KBM-7 (cell line): ENCODE data around the gene ENAH.
"Not testable (repeated sequence)": the region's sequence is repeated elsewhere in the genome, so short reads cannot be mapped to it uniquely, and the experiment has no call there.

Experiments
- DNase-seq: peaks from one replicate; pipeline ENCODE4 v3.0.0-alpha.2; 2015
- in situ Hi-C: fragments of 300-500 bp; cut with MboI; formaldehyde crosslinking; loops from 2 replicates; pipeline ENCODE4 v1.14.3; 2020; ENCODE audit warnings: low sequenced_read_pairs, low pct_unique_long_range_greater_than_20kb, mixed read lengths

The ENAH gene

DNA sequence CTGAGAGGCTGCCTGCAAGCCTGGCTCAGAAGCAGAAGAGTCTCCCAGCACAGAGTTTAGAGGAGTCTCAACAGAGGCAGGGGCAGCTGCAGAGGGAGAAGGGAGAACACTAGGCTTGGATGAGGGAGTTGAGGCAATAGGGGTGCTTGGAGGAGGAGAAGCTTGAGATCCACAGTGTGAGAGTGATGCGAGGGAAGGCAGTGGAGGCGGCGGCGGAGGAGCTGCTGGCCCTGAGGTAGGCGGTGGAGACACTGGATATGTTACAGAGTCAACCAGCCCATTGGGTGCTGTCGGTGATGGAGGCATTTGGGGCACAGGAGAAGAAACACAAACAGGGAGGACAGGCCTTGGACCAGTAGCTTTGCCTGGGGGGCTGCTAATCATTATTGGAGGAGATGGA lies 135.7 kb downstream of the ENAH start:
- in situ Hi-C loops: no loop called here
- no peak for DNase-seq

DNA sequence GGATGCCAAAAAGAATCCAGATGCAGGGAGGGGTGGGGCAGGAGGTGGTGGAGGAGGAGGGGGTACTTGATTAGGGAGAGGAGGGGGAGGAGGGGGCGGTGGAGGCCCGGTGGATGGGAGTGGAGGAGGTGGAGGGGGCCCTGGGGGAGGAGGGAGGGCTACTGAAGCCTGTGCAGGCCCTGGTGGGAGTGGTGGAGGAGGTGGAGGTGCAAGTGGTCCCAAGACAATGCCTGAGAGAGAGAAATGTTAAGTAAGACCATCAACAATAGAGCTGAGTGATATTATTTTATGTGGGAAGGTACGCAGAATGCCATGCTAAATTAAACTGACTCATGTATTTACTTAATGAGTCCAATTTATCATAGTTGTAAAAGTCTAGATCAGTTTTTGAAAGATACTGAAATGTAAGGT lies 138.2 kb downstream of the ENAH start:
- in situ Hi-C loops: no loop called here

GRCh38 chr1:225513576-225513975 lies 139.3 kb downstream of the ENAH start:
- DNase-seq, in situ Hi-C loops: not testable (repeated sequence)

More for the DNA sequence above, 138.2 kb downstream of the ENAH start:
- no peak for DNase-seq

DNA sequence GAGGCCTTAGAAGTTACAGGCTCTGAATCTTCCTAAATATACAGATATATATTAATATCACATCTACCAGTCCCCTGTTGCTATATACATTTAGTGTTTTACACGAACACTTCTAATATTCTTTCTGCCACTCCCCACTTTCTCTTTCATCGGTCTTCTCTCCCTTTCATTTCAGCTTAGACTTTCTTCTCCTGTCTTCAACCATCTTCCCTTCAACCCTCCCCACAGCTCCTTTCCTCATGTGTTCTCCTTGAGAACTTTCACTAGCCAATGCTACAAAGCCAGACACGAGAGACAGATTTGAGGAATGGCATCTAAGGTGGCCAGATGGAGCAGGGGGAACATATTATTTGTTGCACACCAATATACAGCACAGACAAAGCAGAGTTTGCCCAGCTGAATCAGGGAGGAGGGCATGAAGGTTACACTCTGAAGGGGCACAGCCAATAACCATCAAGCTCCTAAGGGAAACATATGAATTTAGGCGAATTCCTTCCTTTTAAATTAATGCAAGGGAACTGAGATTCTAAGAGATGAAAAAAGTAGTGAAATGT lies 141.0 kb downstream of the ENAH start:
- no peak for DNase-seq
- in situ Hi-C loops: no loop called here

DNA sequence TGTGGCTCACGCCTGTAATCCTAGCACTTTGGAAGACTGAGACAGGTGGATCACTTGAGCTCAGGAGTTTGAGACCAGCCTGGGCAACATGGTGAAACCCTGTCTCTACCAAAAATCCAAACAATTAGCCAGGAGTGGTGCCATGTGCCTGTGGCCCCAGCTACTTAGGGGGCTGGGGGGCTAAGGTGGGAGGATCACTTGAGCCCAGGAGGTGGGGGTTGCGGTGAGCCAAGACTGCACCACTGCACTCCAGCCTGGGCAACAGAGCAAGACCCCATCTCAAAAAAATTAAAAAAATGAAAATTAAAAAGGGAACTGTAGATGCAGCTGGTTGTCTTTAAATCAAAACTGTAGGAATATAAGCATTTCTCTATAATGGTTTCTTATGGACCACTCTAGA lies 142.2 kb downstream of the ENAH start:
- in situ Hi-C loops, DNase-seq: not testable (repeated sequence)

DNA sequence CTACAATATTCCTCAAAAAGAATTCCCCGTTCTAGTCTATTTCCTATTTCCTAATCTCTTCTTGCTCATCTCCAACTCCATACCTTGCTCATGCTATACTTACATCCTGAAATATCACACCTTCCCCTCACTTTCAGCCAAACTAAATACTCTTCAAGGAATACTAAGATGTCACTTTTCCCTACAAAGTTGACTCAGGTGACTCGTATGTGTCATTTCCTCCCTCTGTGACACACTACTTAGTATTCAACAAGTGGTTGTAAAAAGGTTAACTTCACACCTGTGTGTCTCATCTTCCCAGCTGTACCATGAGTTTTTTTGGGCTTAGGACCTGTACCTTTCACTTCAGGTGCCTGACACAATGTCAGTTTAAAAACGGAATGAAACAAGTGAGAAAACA lies 143.2 kb downstream of the ENAH start:
- DNase-seq: no peak
- in situ Hi-C loops: no loop called here

- in situ Hi-C loops: no loop called here
- no peak for DNase-seq
These were observed 143.6 kb downstream of the ENAH start for GRCh38 chr1:225509376-225509707.

GRCh38 chr1:225508538-225509375 lies 144.2 kb downstream of the ENAH start:
- DNase-seq: no peak
- in situ Hi-C loops: no loop called here

- DNase-seq: no peak
- in situ Hi-C loops: no loop called here
These were observed 146.2 kb downstream of the ENAH start for GRCh38 chr1:225506727-225507126.

DNA sequence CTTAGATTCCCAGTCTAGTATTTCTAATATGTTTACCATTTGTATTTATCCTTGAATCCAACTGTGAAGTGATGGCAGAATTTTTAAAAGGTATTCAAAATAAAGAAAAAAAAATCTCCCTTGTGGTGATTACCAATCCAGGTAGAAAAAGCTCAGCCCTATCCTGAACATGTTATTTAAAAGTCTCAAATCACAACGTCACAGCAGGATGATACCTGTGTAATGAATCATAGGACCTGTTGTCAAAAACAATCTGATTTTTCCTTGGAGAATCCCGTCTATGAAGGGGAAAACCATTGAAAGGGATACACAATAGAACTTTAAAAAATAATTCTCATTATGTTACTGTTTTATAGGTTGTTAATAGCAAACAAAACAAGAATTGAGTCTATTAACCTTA lies 148.1 kb downstream of the ENAH start:
- in situ Hi-C loops: no loop called here
- no peak for DNase-seq

DNA sequence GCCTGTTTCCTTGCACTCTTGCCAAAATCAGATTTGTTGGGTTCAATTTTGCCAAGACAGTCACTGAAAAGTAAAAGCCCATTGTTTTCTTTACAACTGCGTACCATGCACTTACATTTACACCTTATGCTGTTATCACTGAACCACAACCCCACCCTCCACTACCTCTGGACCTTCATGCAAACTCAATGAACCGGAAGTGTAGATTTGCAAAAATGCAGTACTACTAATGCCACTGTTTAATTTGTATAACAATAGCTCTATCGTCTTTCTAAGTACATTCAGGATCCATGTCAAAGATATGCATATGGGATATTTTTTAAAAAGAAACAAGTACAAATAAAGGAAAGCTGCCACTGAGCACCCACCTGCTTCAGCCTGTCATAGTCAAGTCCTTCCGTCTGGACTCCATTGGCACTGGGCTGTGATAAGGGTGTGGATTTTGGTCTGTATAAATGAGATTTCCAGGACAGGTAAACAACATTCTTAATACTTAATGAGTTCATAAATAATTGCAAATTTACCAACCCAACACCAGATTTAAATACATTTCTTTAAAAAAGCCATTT lies 152.2 kb downstream of the ENAH start:
- DNase-seq: no peak
- in situ Hi-C loops: no loop called here

DNA sequence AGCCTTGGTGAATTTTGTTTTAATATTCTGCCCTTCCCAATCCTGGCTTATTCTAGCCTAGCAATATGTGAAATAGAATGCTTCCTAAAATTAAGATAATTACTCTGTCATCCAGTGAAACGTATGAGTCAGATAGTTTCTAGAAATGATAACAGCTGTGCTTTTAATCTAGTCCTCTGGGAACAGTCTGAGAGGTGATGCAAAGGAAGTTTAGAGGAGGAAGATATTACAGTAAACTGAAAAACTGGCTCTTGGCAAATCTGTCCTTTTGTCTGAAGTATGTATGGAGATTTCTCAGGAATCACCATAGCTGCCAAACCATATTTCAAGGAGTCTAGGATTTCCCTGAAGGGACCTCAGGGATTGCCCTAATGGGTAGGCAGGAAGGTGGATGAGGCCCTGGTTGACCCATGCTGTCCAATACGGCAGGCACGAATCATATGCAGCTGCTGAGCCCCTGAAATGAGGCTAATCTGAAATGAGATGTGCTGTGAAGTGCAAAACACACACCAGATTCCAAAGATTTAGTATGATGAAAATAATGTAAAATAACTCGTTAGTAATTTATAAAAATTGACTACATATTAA lies 154.3 kb downstream of the ENAH start:
- no peak for DNase-seq
- in situ Hi-C loops: no loop called here

- no peak for DNase-seq
- in situ Hi-C loops: no loop called here
These were observed 158.0 kb downstream of the ENAH start for GRCh38 chr1:225494789-225495359.

DNA sequence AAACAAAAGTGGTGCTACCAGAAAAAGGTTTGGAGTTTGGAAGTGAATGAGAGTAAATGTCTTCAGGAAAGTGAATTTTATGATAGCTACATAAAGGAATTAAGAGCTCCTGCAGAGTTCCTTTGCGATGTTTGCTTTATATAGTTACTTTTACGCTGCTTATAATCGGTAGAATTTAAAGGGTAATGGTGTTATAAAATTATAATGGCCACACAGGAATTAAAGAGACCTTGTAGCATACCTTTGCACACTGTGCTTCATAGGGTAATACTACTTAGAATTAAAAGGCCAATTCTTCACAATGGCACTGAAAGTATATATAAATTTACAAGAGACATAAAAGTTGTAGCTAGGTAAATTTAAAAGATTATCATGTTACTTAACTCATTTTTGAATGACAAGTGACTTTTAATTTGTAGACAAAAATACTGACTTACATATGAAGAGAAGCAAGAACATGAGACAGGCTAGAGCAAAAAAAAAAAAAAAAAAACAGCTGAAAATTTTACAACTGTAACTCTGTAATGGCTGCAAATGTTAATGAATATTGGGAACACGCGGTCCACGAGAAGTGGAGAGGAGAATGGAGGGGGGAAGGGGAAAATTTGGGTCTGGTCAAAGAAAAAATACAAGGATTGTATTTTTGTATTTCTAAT lies 159.2 kb downstream of the ENAH start:
- DNase-seq: no peak
- in situ Hi-C loops: no loop called here

GRCh38 chr1:225488676-225489075 lies 164.2 kb downstream of the ENAH start:
- in situ Hi-C loops: no loop called here
- DNase-seq: no peak

DNA sequence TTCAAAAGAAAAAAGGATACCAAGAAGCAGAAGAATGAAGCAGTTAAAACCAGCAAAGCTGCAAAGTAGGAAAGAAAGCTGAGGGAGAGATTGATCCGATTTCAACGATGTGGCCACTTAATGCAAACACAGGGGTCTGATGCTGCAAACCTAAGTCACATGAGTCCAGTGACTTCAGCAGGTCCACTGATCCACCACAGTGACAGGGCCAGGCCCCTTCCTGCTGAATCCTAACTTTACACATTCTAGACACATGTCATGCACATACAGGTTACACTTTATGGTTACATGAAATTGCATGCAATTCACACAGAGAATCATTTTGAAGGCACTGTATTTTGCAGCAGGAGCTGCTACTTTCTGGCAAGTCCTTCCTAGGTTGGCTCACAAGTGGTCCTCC lies 166.1 kb downstream of the ENAH start:
- in situ Hi-C loops: no loop called here
- no peak for DNase-seq

GRCh38 chr1:225485991-225486530 lies 166.9 kb downstream of the ENAH start:
- in situ Hi-C loops: no loop called here
- DNase-seq: no peak

DNA sequence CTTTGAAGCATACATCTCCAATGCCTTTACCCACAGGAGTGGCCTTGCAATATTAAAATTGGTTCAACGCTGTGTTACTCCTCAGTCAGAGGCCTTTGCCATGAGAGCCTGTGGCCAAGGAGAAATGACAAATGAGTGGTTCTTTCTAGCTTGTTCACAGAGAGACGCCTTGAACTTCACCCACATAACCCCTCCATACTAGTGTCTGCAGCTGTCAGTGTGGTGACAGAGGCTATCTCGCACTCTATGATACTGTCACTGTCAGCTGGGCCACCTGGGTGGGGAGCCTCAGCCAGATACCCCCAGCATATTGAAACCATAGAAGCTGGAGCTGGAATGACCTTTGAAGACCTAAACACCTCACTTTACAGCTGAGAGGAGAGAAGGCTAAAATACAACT lies 167.7 kb downstream of the ENAH start:
- DNase-seq: no peak

GRCh38 chr1:225484657-225485214 lies 168.2 kb downstream of the ENAH start:
- in situ Hi-C loops: no loop called here
- no peak for DNase-seq

More for the DNA sequence above, 167.7 kb downstream of the ENAH start:
- in situ Hi-C loops: no loop called here
